ENCODE results near the gene VTCN1.

VTCN1 gene

GRCh38 chr1:117208580-117208979 is 2.1 kb downstream of the VTCN1 start:
- no peak for DNase-seq

GRCh38 chr1:117205368-117205767 is 5.4 kb downstream of the VTCN1 start:
- no peak for DNase-seq

GRCh38 chr1:117201808-117202207 is 8.9 kb downstream of the VTCN1 start:
- no peak for DNase-seq

- no peak for DNase-seq
Observed at GRCh38 chr1:117198097-117198496, 12.6 kb downstream of the VTCN1 start.

- no peak for DNase-seq
Observed at GRCh38 chr1:117189726-117190125, 21.0 kb downstream of the VTCN1 start.

- DNase-seq, result no peak
Observed at GRCh38 chr1:117188816-117189437, 21.8 kb downstream of the VTCN1 start.

GRCh38 chr1:117188170-117188815 is 22.4 kb downstream of the VTCN1 start:
- DNase-seq, result no peak

- DNase-seq, result no peak
Observed at GRCh38 chr1:117183112-117183511, 27.6 kb downstream of the VTCN1 start.

- DNase-seq, result no peak
Observed at GRCh38 chr1:117182319-117182718, 28.4 kb downstream of the VTCN1 start.

GRCh38 chr1:117181630-117182041 is 29.1 kb downstream of the VTCN1 start:
- DNase-seq, result no peak

- DNase-seq, result no peak
Observed at GRCh38 chr1:117180147-117180967, 30.4 kb downstream of the VTCN1 start.

GRCh38 chr1:117179471-117179870 is 31.3 kb downstream of the VTCN1 start:
- DNase-seq, result no peak

GRCh38 chr1:117178756-117179155 is 32.0 kb downstream of the VTCN1 start:
- no peak for DNase-seq

GRCh38 chr1:117177376-117177775 is 33.4 kb downstream of the VTCN1 start:
- peak; percentile 51 for DNase-seq

GRCh38 chr1:117176579-117176978 is 34.1 kb downstream of the VTCN1 start:
- no peak for DNase-seq

- DNase-seq, result no peak
Observed at GRCh38 chr1:117174851-117175250, 35.9 kb downstream of the VTCN1 start.

- peak; percentile 86 for DNase-seq
Observed at GRCh38 chr1:117173691-117174090, 37.0 kb downstream of the VTCN1 start.

- no peak for DNase-seq
Observed at GRCh38 chr1:117173006-117173405, 37.7 kb downstream of the VTCN1 start.

- peak; percentile 94 for DNase-seq
Observed at GRCh38 chr1:117171900-117172511, 38.7 kb downstream of the VTCN1 start.

- DNase-seq, result no peak
Observed at GRCh38 chr1:117169871-117170596, 40.7 kb downstream of the VTCN1 start.

- no peak for DNase-seq
Observed at GRCh38 chr1:117167402-117167801, 43.3 kb downstream of the VTCN1 start.

GRCh38 chr1:117166076-117166475 is 44.7 kb downstream of the VTCN1 start:
- no peak for DNase-seq

- no peak for DNase-seq
Observed at GRCh38 chr1:117164209-117164608, 46.5 kb downstream of the VTCN1 start.

Measured in NCI-H446 treated with DMSO at 0.1 percent for 48 hours (cell line).